B cell (primary cell): Measurements from ENCODE around the gene ITGB1. TPM values are rescaled to one million over a fixed set of nuclear protein-coding genes. Genes with fewer than 3 reads are reported as not detected.

ENCODE experiments used
- ATAC-seq: fragments of 200-7000 bp; cut with Tn5 transposase; one replicate; pipeline ENCODE4 v1.10.0; 2021; ENCODE audit warnings: low read depth, mild to moderate bottlenecking, moderate number of reproducible peaks, moderate library complexity
- CTCF ChIA-PET: fragments of 350-600 bp; sonication (Branson Sonifier 250); formaldehyde crosslinking; loops from one replicate; lab custom pipeline; 2021; ENCODE audit warnings: antibody characterized with exemption, inconsistent platforms; lab: Charles Lee
- POLR2A ChIA-PET: fragments of 350-600 bp; sonication (Branson Sonifier 250); formaldehyde crosslinking; loops from one replicate; lab custom pipeline; 2021; ENCODE audit warnings: antibody characterized with exemption; lab: Charles Lee
- DNase-seq: peaks from one replicate; pipeline ENCODE4 v3.0.0; 2013
- H2AFZ ChIP-seq: 2 replicates; pipeline ENCODE4 v1.6.1; 2012; ENCODE audit warnings: mild to moderate bottlenecking, low read depth, low read length; ENCODE audit not compliant: insufficient read depth, poor library complexity, severe bottlenecking
- H3K27ac ChIP-seq, 2 donors: 1 replicate in 1 of 2; 2 replicates in 1 of 2; pipeline ENCODE4 v1.5.1; 2012 to 2013; ENCODE audit warnings: low read length in 2 of 2, mild to moderate bottlenecking in 2 of 2, moderate library complexity in 1 of 2
- H3K27me3 ChIP-seq, 4 experiments: fragments of 200-600 bp in 1 of 4; sonication (generic) in 1 of 4; replicated peaks in 1 of 4; 1 replicate in 2 of 4; 2 replicates in 2 of 4; pipeline versions ENCODE4 v1.6.1 to v1.7.0; 2013 to 2016; ENCODE audit warnings: low read length in 3 of 4, mild to moderate bottlenecking in 2 of 4, mixed read lengths in 1 of 4, moderate library complexity in 1 of 4; ENCODE audit not compliant: insufficient read depth in 4 of 4, control insufficient read depth in 3 of 4; ENCODE audit errors: control extremely low read depth in 1 of 4
- H3K36me3 ChIP-seq, 2 experiments: replicated peaks in 1 of 2; 1 replicate in 1 of 2; 2 replicates in 1 of 2; pipeline versions ENCODE4 v1.6.1 to v1.7.1; 2013; ENCODE audit warnings: low read length in 1 of 2; ENCODE audit not compliant: insufficient read depth in 2 of 2, control insufficient read depth in 1 of 2; ENCODE audit errors: control extremely low read depth in 1 of 2, extremely low read depth in 1 of 2
- H3K4me1 ChIP-seq, 2 donors: fragments of 200-600 bp in 1 of 2; sonication (generic) in 1 of 2; 1 replicate in 1 of 2; 2 replicates in 1 of 2; pipeline versions ENCODE4 v1.5.1 to v1.6.1; 2013 to 2017; ENCODE audit warnings: low read length in 2 of 2; ENCODE audit not compliant: control insufficient read depth in 2 of 2, insufficient read depth in 2 of 2
- H3K4me2 ChIP-seq: replicated peaks from 2 replicates; pipeline ENCODE3; 2012; ENCODE audit warnings: mild to moderate bottlenecking, low read depth, low read length; ENCODE audit not compliant: poor library complexity, severe bottlenecking
- H3K4me3 ChIP-seq, 5 experiments: fragments of 200-600 bp in 1 of 5; sonication (generic) in 1 of 5; 1 replicate in 3 of 5; 2 replicates in 2 of 5; pipeline versions ENCODE4 v1.5.1 to v1.7.0; 2011 to 2016; ENCODE audit warnings: low read length in 4 of 5, mild to moderate bottlenecking in 4 of 5, low read depth in 2 of 5, control low read depth in 1 of 5, moderate library complexity in 1 of 5; ENCODE audit not compliant: insufficient read depth in 1 of 5; ENCODE audit errors: control extremely low read depth in 1 of 5, extremely low read depth in 1 of 5
- H3K79me2 ChIP-seq: fragments of 200-600 bp; sonication (generic); one replicate; pipeline ENCODE4 v1.6.0; 2016; ENCODE audit warnings: low read length; ENCODE audit not compliant: control insufficient read depth, insufficient read depth
- H3K9ac ChIP-seq: fragments of 200-600 bp; sonication (generic); 2 replicates; pipeline ENCODE4 v1.6.1; 2017; ENCODE audit warnings: mild to moderate bottlenecking, low read length, moderate library complexity
- H3K9me3 ChIP-seq, 3 donors: one replicate each; pipeline versions ENCODE4 v1.6.1 to v1.7.1; 2013; ENCODE audit warnings: low read length in 2 of 3; ENCODE audit not compliant: control insufficient read depth in 2 of 3, insufficient read depth in 1 of 3; ENCODE audit errors: control extremely low read depth in 1 of 3
- H4K20me1 ChIP-seq: 2 replicates; pipeline ENCODE4 v1.6.0; 2012; ENCODE audit warnings: mild to moderate bottlenecking, low read length; ENCODE audit not compliant: insufficient read depth, control insufficient read depth, poor library complexity, severe bottlenecking
- H3K27ac Mint-ChIP-seq: one replicate; pipeline ENCODE4 v1.8.0; 2021; ENCODE audit warnings: mixed read lengths
- H3K27me3 Mint-ChIP-seq: one replicate; pipeline ENCODE4 v1.8.0; 2021; ENCODE audit warnings: mixed read lengths
- H3K4me1 Mint-ChIP-seq: one replicate; pipeline ENCODE4 v1.8.0; 2021; ENCODE audit warnings: mixed read lengths
- H3K4me3 Mint-ChIP-seq: one replicate; pipeline ENCODE4 v1.8.0; 2021; ENCODE audit warnings: mixed read lengths
- H3K9me3 Mint-ChIP-seq: one replicate; pipeline ENCODE4 v1.8.0; 2022; ENCODE audit warnings: mixed read lengths; ENCODE audit not compliant: insufficient read depth
- EZH2 ChIP-seq: IDR thresholded peaks from 2 replicates; pipeline ENCODE4 v1.6.1; 2012; ENCODE audit warnings: borderline replicate concordance, low read depth, mild to moderate bottlenecking, moderate library complexity, low read length; ENCODE audit not compliant: insufficient read depth, poor library complexity, severe bottlenecking
- WGBS: methylation state at CpG from one replicate; pipeline ENCODE4 v1.1.5; 2013; ENCODE audit warnings: missing lambda C conversion rate; ENCODE audit not compliant: insufficient coverage; 5-methylcytosine and 5-hydroxymethylcytosine counted together
- intact Hi-C: fragments of 100-400 bp; cut with micrococcal nuclease; formaldehyde crosslinking; loops from one replicate; pipeline ENCODE4 v1.10.0; 2022
- polyA plus RNA-seq: library from polyadenylated mRNA; depleted of rRNA; stranded (reverse); fragments of >200 nt; gene quantifications from 2 replicates; pipeline ENCODE4 v1.2.3, GENCODE V29; 2012
- total RNA-seq, 2 donors: library from RNA; stranded (reverse); fragments of 120-200 nt in 1 of 2; gene quantifications; 1 replicate in 1 of 2; 2 replicates in 1 of 2; pipeline versions ENCODE4 v1.2.3 to v1.2.4, GENCODE V29; 2013 to 2022
- TF ChIP-seq, protein P1 (sequence below): fragments of 200-600 bp; IDR thresholded peaks from one replicate; pipeline ENCODE4 v1.8.0; 2022; ENCODE audit warnings: antibody characterized with exemption, mild to moderate bottlenecking

The ITGB1 gene
- total and polyA plus RNA-seq, 2 donors (not counting 1 experiment from before 2014, with no cell fraction given) = 30.8 to 128 TPM

DNA sequence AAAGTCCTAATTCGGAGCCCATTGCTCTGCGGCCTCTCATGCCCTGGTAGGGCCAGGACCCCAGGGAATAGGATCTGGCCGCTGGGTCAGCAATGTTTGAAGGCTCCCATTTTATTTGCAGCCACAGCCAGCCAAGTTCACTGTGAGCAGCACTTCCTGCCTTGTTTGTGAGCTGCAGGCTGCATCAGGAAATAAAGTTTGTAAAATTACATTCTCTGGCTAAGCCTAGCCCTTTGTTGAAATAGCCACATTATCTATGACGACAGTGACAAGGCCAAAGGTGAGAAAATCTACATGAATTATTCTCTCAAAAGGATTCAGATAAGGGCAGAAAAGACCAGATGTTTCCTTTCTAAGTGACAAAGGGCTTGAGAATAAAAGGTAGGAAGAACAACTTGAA is 23.7 kb upstream of the ITGB1 start:
- H3K4me2 ChIP-seq = no peak overlapping the region
- POLR2A ChIA-PET = interaction anchor here (1.2 kb wide), 1 partner anchor 11 kb away, joined by 3 read pairs; no protein-coding TSS in a partner anchor

More for the DNA sequence above, 23.7 kb upstream of the ITGB1 start:
- no peak overlapping the region for H3K4me3 ChIP-seq
- no peak for DNase-seq
- H3K9ac ChIP-seq = no peak overlapping the region
- intact Hi-C loops = loop anchor here (2.0 kb wide), 1 partner anchor 23 kb away; no protein-coding TSS in a partner anchor
- H3K4me1 ChIP-seq = peaks cover 3 to 12% of the 10 kb centered on the region in 2 donors
- no peak overlapping the region for H2AFZ ChIP-seq
- TF ChIP-seq EZH2 = no peak
- TF ChIP-seq, protein P1, sequence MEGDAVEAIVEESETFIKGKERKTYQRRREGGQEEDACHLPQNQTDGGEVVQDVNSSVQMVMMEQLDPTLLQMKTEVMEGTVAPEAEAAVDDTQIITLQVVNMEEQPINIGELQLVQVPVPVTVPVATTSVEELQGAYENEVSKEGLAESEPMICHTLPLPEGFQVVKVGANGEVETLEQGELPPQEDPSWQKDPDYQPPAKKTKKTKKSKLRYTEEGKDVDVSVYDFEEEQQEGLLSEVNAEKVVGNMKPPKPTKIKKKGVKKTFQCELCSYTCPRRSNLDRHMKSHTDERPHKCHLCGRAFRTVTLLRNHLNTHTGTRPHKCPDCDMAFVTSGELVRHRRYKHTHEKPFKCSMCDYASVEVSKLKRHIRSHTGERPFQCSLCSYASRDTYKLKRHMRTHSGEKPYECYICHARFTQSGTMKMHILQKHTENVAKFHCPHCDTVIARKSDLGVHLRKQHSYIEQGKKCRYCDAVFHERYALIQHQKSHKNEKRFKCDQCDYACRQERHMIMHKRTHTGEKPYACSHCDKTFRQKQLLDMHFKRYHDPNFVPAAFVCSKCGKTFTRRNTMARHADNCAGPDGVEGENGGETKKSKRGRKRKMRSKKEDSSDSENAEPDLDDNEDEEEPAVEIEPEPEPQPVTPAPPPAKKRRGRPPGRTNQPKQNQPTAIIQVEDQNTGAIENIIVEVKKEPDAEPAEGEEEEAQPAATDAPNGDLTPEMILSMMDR = no peak
- no peak overlapping the region for H3K27ac ChIP-seq
- Mint-ChIP-seq H3K27me3 (no peaks in the 10 kb centered on the region), H3K4me1 (peaks cover 13% of the 10 kb centered on the region), H3K9me3 (no peaks in the 10 kb centered on the region), H3K27ac (no peak overlapping the region), H3K4me3 (no peak overlapping the region)
- H4K20me1 ChIP-seq = no peaks in the 10 kb centered on the region
- no peaks in the 10 kb centered on the region for H3K79me2 ChIP-seq
- H3K27me3 ChIP-seq = no peaks in the 10 kb centered on the region
- no peaks in the 10 kb centered on the region for H3K36me3 ChIP-seq
- WGBS = 76% methylated on average over 3 of the region's 4 CpGs
- CTCF ChIA-PET = interaction anchor here (1.5 kb wide), 1 partner anchor 27 kb away, joined by 5 read pairs; no protein-coding TSS in a partner anchor
- H3K9me3 ChIP-seq = no peaks in the 10 kb centered on the region
- no peak for ATAC-seq
